GM19025 (cell line): Measurements from ENCODE around the gene PLEKHH1.

Source experiments
- ATAC-seq: cut with Tn5 transposase; IDR thresholded peaks from one replicate; pipeline ENCODE4 v1.9.1; 2021; ENCODE audit warnings: mild to moderate bottlenecking, low read depth, moderate library complexity; ENCODE audit not compliant: unreplicated experiment

PLEKHH1 gene

DNA sequence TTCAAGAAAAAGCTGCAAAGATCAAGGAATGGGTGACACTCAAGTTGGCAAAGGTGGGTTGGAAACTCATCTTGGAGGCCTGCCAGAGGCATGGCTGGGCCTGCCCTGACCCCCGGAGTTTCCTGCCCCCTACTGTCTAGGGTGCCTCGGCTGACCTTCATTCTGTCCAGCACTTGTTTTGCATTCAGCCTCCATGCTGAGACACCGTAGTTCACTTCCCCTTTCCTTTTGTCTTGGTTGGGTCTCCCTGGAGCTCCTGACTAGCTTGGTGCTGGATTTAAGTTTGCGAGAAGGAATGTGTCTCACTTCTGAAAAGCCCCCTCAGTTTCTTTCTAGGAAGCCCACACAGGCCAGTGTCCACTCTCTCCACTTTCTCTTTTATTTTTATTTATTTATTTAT, 26.5 kb downstream of the PLEKHH1 start:
- ATAC-seq: no peak

DNA sequence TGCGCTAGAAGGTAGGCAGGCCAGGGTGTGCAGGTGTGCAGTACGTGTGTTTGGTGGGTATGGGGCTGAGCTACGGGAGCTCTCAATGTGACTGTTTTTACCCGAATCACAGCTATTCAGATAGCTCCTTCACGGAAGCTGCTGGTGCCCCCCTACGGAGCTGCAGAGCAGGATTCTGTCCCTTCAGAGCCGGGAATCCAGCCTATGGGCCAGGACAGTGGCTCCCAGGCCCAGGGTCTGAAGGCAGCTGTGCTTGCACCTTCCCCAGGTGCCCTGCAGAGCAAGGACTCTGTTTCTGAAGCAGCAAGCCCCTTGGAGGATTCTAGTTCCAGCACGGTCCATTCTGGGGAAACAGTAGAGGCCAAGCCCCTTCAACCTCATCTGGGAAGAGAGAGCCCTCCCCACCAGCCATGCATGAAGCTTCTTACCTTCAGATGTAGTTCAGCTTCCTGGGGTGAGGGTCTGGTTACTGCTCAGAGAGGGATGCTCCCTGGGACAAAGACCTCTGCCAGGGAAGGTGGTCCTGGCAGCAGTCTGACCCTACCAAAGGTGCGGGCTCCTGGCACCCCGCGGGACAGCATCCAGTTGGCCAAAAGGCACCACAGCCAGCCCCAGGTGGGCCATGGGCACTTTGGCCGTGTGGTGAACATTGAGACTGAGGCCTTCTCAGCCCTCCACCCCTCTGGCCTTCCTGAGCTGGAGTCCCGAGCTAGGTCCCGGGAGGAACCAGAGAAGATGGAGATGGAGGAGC, 29.1 kb downstream of the PLEKHH1 start:
- ATAC-seq: no peak

DNA sequence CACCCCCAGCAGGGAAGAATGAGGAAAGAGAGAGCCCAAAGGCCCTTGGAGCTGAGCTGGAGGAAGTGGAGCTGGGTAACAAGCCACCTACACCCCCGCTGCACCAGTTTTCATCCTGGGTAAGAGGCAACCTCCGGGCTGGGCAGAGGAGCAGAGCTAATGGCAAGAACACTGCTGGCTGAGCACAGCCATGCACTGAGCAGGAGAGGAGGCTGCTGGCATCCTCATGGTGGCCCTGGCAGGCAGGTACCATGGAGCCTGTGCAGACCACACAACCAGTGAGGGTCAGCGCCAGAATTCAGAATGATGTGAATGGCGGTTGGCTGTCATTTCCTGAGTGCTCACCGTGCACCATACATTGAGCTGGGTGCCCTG, 29.7 kb downstream of the PLEKHH1 start:
- ATAC-seq: no peak

DNA sequence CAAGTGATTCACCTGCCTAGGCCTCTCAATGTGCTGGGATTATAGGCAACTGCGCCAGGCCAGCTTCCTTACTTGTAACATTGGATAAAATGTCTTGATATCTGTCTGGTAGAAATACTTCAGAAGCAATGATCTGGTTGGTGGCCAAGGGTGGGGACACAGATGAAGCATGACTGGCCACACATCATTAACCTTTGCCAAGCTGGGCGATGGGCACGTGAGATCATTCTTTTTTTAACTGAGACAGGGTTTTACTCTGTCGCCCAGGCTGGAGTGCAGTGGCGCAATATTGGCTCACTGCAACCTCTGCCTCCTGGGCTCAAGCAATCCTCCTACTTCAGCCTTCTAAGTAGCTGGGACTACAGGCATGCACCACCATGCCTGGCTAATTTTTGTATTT, 31.1 kb downstream of the PLEKHH1 start:
- ATAC-seq: no peak

DNA sequence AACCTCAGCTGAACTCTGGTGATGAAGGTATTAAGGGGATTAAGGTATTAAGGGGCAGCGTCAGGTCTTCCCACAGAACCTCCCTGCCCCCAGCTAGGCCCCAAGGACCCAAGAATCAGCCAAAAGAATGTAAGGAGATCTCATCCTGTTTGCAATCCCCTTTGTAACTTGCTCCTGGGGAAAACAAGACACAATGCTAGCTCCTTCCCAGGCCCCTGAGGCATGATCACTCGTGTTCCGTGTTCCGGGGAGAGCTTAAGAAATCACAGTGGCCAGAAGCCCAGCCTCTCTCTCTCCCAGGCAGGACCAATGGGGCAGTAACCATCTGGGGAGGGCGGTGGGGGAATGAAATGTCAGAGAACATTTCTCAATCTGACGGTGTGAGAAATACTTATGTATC, 33.8 kb downstream of the PLEKHH1 start:
- no peak for ATAC-seq

DNA sequence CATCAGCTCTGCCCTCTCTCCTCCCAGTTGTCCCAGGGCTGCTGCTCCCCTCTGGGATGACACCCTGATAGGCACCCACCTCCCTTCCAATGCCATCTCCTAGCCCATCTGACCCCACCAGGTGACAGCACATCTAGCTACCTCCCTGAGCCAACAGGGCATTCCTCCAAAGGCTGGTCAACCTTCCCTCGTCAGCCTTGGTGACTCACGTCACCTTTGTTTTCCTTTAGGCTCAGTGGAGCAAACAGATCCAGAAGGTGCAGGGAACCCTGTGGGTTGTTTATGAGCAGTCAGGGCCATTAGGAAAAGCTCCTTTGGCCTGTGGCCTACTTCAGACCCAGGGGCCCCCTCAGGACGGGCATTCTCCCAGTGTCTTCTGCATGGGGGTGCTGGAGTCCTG, 34.6 kb downstream of the PLEKHH1 start:
- no peak for ATAC-seq

DNA sequence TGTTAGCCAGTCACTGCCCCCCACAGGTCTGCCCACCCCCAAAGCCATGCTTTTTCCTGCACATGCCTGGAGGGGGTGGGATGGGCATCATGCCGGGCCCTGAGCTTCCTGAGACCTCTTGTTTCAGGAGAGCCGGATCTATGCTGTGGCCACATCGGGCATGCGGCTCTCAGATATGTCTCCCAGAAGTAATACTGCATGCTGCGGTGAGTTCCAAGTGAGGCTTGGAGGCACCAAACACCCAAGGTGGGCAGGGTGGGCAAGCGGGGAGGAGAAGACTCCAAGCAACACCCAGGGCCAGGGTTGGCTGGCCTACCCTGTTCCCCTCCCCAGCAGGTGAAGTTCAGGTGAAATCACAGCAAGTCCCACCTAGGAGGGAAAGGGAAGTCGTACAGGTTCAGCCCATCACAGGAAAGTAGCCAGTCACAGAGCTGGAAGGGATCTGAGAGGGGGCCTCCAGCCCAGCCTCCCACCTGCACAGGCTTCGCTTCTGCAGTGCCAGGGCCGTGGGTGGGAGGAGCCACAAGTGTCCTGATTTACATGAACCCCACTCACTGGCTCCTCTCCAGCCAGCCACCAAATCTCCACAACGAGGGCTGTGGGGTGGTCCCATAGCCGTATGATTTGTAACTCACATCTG, 36.0 kb downstream of the PLEKHH1 start:
- ATAC-seq: no peak

DNA sequence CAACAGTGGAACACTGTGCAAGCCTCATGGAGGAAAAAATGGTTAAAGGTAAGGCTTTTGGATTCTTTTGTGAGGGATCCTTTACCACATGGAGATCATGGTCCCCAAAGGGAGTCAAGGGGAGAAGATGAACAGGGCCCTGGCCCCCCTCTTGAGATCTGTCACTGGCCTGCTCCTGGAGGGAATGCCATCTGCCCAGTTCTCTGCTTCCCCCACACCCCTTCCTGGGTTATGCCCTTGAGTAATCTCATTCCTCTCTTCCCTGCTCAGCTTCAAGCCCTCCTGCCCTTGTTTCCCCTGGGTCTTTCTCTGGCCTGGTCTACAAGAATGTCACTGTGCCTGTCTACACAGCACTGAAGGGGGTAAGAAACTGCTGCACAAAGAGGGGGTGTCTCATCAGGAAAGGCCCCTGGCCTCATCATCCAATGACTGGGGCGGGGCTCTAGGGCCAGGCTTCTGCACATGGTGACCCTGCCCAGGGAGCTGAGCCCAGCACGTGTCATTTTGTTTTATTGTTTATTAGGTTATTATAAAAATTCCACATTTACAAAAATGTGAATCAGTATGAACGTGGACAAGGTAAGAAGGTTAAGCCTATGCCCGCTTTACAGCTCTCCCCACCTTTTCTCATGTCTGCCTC, 36.7 kb downstream of the PLEKHH1 start:
- ATAC-seq: no peak

DNA sequence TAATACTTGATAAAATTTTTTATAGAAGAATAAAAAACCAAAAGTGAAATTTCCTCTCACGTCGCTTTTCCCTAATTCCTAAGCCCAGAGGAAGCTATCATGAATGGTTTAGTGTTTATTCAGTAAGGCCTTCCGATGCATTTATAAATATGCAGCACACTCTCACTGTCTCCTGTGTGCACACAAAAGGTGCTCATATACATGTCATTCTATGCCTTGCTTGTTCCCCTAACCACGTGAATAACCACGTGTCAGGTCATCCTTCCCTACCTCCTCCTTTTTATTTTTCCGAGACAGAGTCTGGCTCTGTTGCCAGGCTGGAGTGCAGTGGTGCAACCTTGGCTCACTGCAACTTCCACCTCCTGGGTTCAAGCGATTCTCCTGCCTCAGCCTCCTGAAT, 37.4 kb downstream of the PLEKHH1 start:
- no peak for ATAC-seq

DNA sequence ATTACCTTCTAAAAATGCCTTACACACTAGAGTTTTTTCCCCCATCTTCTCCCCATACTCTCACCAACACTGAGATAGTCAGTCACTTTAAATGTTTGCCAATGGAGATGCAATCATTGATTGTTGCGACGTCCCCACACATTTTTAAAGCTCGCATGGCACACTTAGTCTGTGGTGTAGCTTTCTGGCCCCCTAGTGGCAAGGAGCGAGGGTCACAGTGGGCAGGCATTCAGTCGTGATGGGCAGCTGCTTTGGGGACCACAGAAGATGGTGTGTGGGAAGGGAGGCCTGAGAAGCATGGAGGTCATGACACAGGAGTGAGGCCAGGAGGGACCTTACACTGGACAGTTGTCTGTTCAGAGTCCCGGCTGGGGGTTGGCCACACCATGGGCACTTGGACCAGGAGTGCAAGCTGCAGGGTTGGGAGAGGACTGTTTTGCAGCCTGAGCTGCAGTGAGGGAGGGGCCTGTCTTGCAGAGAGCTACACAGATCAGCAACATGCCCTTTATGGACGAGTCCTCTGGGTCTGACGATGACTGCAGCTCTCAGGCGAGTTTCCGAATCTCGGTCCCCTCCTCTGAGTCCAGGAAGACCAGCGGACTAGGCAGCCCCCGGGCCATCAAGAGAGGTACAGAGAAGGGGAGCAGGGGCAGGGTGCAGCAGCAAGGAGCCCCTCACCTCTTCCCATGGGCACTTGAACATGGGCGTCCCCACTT, 38.3 kb downstream of the PLEKHH1 start:
- ATAC-seq: no peak

DNA sequence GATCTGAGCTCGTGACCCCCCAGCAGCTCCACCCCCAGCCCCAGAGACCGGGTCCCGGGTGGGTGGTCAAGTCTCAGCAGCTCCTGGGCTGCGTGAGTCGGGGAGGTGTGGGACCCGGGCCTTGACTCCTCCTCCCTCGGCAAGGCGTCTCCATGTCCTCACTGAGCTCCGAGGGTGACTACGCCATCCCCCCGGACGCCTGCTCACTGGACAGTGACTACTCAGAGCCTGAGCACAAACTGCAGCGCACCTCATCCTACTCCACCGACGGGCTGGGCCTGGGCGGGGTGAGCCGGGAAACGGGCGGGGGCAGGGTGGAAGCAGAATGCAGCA, 38.9 kb downstream of the PLEKHH1 start:
- no peak for ATAC-seq

DNA sequence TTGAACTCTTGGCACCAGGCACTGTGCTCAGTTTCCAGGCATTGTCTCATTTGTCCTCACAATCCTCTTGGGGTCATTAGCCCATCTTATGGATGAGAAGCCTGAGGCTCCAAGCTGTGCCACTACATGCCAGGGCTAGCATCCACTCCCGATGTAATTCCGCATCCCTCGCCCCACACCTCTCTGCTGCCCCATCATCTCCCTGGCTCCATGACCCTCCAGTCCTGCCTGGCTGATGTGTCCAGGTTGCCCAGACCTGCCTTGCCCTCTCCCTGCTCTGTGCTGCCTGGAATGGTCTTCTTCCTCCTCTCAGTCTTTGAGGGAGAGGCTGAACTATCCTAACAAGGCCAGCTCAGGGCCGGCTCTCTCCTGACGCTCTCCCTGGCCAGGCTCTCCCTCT, 39.5 kb downstream of the PLEKHH1 start:
- ATAC-seq: no peak

DNA sequence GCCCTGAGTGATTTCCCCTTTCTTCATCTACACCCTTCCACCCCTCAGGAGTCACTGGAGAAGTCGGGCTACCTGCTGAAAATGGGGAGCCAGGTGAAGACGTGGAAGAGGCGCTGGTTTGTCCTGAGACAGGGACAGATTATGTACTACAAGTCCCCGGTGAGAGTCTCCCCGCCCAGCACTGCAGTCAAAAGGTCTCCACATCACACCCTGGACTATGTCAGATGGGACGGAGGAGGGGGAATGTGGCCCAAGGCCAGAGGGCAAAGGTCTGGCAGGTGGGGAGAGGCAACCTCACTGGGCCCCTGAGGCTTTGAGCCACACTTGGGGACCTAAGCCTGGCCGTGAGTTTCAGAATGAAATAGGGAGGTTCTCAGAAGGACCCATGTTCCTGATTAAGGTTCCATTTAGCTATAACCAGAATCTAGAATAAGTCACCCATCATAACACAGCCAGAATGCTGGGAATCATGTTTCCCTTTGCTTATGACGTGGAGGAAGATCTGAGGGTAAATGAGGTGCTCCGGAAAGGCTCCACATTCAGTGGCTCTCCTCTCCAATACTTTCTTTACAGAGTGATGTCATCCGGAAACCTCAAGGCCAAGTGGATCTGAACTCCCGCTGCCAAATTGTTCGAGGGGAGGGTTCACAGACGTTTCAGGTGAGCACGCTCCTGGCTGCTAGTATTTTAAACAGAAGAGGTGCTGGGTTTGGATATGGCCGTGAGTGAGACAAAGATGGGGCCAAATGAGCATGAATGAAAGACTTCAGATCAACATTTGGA, 40.3 kb downstream of the PLEKHH1 start:
- no peak for ATAC-seq

DNA sequence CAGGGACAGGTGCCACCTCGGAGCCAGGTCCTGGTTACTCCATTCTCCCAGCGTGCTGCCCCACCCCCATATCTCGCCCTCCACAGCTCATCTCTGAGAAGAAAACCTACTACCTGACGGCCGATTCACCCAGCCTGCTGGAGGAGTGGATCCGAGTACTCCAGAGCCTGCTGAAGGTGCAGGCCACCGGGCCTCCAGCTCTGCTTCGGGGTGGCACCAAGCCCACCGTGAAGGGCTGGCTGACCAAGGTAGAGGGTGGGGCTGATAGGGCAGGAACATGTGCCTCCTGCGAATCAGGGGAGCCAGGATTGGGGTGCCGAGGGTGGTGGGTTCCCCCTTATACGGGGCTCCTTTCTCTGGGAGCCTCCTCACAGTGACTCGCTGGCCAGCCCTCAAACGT, 41.1 kb downstream of the PLEKHH1 start:
- no peak for ATAC-seq

DNA sequence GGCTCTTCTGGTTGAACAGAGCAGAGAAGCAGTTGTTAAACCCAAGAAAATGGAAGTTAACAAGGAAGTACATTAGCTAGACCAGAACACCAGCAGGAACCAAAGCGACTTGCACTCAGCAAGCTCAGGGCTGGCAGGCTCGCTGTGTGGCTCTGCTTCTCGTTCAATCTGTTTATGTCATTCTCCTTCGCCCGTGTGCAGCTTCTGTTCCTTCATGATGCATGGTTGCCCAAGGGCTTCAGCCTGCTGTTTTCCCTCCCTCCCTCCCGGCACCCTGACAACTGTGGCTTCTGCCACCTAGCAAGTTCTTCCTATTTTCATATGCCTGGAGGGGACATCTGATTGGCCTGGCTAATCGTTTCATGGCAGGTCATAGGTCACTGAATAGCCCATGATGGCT, 41.7 kb downstream of the PLEKHH1 start:
- no peak for ATAC-seq

DNA sequence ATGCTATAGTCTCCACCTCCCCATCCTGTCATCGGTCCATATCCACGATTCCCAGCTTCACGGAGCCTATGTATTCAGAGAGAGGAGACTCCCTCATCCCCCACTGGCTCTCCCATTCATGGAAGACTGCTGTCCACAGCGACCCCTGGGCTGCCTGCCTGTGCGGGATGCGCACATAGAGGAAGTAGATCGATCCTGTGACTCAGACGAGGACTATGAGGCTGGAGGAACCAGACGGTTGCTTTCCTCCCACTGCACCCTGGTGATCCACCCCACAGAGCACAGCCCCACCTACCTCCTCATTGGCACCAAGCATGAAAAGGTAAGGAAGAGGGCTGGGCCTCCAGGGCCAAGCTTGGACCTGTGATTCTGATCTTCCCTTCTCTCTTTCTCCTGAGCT, 42.6 kb downstream of the PLEKHH1 start:
- no peak for ATAC-seq

DNA sequence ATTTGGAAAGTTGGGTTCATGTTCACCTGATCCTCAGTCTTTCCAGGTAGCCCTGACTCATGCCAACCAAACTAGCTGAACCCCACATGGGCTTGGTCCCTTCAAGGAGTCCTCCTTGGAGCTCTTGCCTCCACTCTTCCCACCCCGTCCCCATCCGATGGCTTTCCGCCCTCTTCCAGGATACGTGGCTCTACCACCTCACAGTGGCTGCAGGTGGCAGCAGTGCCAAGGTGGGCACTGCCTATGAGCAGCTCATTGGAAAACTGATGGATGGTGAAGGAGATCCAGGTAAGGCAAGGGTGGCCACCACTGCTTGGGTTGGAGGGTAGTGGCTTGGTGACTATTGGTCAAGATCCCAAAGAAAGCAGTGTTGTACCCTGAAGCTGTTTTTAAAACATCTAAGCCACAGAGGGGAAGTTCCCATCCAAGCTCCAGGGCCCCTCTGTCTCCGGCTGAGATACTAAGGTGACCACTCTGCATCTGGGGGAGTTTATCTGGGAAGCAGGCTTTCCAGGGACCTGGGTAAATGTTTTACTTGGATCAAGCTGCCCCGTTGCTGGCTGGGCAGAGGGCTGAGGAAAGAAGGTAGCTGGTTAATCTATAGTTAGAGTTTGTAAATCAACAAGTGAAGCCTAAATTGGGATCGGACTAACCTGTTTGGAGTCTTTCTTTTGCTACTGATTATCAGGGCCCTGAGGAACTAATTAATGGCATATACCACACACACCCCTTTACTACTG, 43.3 kb downstream of the PLEKHH1 start:
- ATAC-seq: no peak

DNA sequence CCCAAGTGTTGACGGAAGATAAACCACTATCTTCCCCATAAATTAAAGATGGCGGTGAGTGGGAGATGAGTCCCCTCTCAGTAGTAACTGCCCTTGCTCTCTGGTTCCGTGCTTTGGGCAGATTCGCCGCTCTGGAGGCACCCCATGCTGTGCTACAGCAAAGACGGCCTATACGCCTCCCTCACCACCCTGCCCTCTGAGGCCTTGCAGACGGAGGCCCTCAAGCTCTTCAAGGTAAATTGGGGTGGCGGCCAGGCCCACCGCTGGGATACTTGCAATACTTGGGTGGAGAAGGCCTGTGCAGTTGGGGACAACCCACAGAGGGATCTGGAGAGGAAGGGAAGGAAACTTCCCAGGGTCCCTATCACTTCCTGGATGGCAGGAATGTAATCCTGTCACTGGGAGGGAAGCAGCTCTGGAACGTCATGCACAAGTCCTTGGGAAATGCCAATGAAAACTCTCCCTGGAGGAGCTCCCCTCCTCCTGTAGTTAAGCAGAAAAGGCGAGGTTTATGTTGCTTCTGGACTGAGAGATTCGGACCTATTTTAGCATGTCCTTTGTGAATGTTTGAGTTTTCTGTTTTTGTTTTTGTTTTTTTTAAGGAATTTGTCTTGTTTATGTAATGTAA, 44.2 kb downstream of the PLEKHH1 start:
- ATAC-seq: no peak

DNA sequence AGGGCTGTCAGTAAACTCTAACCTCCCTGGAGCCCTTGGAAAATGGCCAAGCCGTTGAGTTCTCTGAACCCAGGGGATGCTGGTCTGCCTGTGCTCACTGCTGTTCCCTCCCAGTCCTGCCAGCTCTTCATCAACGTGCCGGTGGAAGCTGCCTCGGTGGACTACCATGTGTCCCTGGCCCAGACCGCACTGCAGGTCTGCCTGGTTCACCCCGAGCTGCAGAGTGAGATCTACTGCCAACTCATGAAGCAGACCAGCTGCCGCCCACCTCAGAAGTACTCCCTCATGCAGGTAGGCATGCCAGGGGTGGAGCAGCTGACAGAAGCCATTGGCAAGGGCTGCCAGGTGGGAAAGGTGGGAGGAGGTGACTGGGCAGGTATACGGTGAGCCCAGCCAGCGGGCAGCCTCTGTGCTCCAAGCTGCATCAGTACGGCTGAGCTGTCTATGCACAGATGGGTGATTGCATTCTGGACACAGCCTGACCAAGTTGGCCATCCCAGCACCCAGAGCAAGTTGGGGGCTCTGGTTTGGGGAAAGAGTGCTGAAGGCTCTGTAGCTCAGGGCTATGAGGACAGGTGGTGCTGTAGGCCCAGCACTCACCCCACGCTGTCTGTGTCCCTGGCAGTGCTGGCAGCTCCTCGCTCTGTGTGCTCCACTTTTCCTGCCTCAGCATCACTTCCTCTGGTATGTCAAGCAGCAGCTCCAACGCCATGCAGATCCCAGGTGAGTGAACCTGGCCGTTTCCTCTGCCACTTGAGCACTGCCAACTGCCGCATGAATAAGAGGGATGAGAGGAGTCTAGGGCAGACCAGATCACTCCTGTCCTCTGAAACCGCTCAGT, 45.0 kb downstream of the PLEKHH1 start:
- no peak for ATAC-seq
